A673 (cell line): ENCODE measurements around the gene CCDC12. TPM values are rescaled to one million over a fixed set of nuclear protein-coding genes. Genes with fewer than 3 reads are reported as not detected.
"Not testable (repeated sequence)": the region's sequence is repeated elsewhere in the genome, so short reads cannot be mapped to it uniquely, and the experiment has no call there.

Source experiments
- BruUV-seq: library from RNA; stranded (reverse); fragments of 400-500 nt; replicated peaks from 2 replicates; lab custom pipeline; 2021; lab: Mats Ljungman, UMichigan
- CTCF ChIA-PET: fragments of 300-600 bp; sonication (Branson Sonifier 250); formaldehyde crosslinking; loops from one replicate; lab custom pipeline; 2022; ENCODE audit warnings: antibody characterized with exemption; lab: Charles Lee
- POLR2A ChIA-PET: fragments of 300-600 bp; sonication (Branson Sonifier 250); formaldehyde crosslinking; loops from one replicate; lab custom pipeline; 2022; ENCODE audit warnings: antibody characterized with exemption; ENCODE audit not compliant: low non-redundant PET; lab: Charles Lee
- DNase-seq: peaks from one replicate; pipeline ENCODE4 v3.0.0-alpha.2; 2015; ENCODE audit warnings: low spot score
- H3K27ac ChIP-seq: fragments of 200-600 bp; sonication (generic); 2 replicates; pipeline ENCODE4 v1.5.1; 2016; ENCODE audit warnings: mixed run types, low read depth, mild to moderate bottlenecking, mixed read lengths, antibody characterized with exemption, low read length; ENCODE audit not compliant: poor library complexity, severe bottlenecking
- H3K27me3 ChIP-seq: fragments of 200-600 bp; sonication (generic); replicated peaks from 2 replicates; pipeline ENCODE4 v1.6.1; 2017; ENCODE audit warnings: mixed run types, low read depth, mild to moderate bottlenecking, mixed read lengths, antibody characterized with exemption, low read length; ENCODE audit not compliant: insufficient read depth, poor library complexity
- H3K36me3 ChIP-seq: fragments of 200-600 bp; sonication (generic); 2 replicates; pipeline ENCODE4 v1.6.1; 2016; ENCODE audit warnings: mixed run types, mild to moderate bottlenecking, mixed read lengths, antibody characterized with exemption, low read length; ENCODE audit not compliant: insufficient read depth, poor library complexity, severe bottlenecking
- H3K4me1 ChIP-seq: fragments of 200-600 bp; sonication (generic); 2 replicates; pipeline ENCODE4 v1.6.1; 2017; ENCODE audit warnings: mixed run types, mild to moderate bottlenecking, mixed read lengths, antibody characterized with exemption, low read length; ENCODE audit not compliant: insufficient read depth, poor library complexity, severe bottlenecking
- H3K4me3 ChIP-seq: fragments of 200-600 bp; sonication (generic); 2 replicates; pipeline ENCODE4 v1.5.1; 2016; ENCODE audit warnings: low read depth, mixed run types, mild to moderate bottlenecking, mixed read lengths, low read length; ENCODE audit not compliant: poor library complexity, severe bottlenecking
- H3K9me3 ChIP-seq: fragments of 200-600 bp; sonication (generic); 2 replicates; pipeline ENCODE4 v1.6.1; 2016; ENCODE audit warnings: mixed run types, low read depth, mild to moderate bottlenecking, mixed read lengths, antibody characterized with exemption, low read length; ENCODE audit not compliant: poor library complexity, severe bottlenecking
- CTCF ChIP-seq: fragments of 300-800, 200-600 bp; sonication (generic); conservative IDR thresholded peaks from 2 replicates; pipeline ENCODE4 v1.5.1; 2017; ENCODE audit warnings: low read depth, mild to moderate bottlenecking, antibody characterized with exemption, low read length, moderate library complexity, mixed read lengths
- EZH2 ChIP-seq: fragments of 200-600 bp; sonication (generic); IDR thresholded peaks from 2 replicates; pipeline ENCODE4 v1.6.1; 2017; ENCODE audit warnings: borderline replicate concordance, low read depth, mild to moderate bottlenecking, mixed read lengths, antibody characterized with exemption, low read length; ENCODE audit not compliant: poor library complexity, severe bottlenecking
- intact Hi-C: fragments of 100-400 bp; cut with micrococcal nuclease; formaldehyde crosslinking; loops from one replicate; pipeline ENCODE4 v1.10.0; 2022; ENCODE audit not compliant: unreplicated experiment
- total RNA-seq: library from RNA; stranded (reverse); gene quantifications from 2 replicates; pipeline ENCODE4 v1.2.3, GENCODE V29; 2021

Gene CCDC12
- total RNA-seq, 1 experiment from 2014 or later: 28.2 TPM

DNA sequence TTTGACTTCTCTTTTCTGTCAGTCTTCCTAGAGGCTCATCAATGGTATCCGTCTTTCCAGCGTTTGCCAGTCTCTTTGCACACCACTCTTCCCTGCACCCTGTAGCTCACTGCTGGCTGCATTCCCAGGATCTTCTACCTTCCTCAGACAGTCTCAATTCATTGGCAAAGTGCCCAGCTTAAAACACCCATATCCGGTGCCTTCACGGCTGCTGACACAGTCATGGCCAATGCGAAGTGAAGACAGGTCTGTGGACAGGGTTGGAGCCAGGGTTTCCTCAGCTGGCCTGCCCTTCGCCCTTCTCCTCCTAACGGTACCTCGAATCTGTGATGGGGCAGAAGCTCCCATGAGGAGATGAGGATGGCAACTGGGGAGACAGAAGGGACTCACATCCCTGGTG, 62.9 kb downstream of the CCDC12 start:
- peaks cover 12% of the 10 kb centered on the region for H3K36me3 ChIP-seq
- peaks cover 11% of the 10 kb centered on the region for H3K4me1 ChIP-seq
- no peaks in the 10 kb centered on the region for H3K27me3 ChIP-seq
- H3K4me3 ChIP-seq: no peak overlapping the region
- CTCF ChIA-PET: interaction anchor here (0.5 kb wide), 1 partner anchor 220 kb away, joined by 4 read pairs; the partner anchor contains the start of gene ALS2CL
- H3K27ac ChIP-seq: no peak overlapping the region
- intact Hi-C loops: no loop called here
- POLR2A ChIA-PET: no interaction called here
- no peak for TF ChIP-seq CTCF
- TF ChIP-seq EZH2: no peak
- no peaks in the 10 kb centered on the region for H3K9me3 ChIP-seq
- DNase-seq: peak; percentile 82
- no TSS peak for BruUV-seq

GRCh38 chr3:46912986-46913385, 63.6 kb downstream of the CCDC12 start:
- Histone ChIP-seq H3K27me3 (no peaks in the 10 kb centered on the region), H3K9me3 (no peaks in the 10 kb centered on the region), H3K27ac (no peak overlapping the region), H3K4me1 (peaks cover 11% of the 10 kb centered on the region), H3K36me3 (peaks cover 5% of the 10 kb centered on the region), H3K4me3 (no peak overlapping the region)
- no peak for DNase-seq
- no peak for TF ChIP-seq CTCF
- TF ChIP-seq EZH2: no peak
- ChIA-PET CTCF (interaction anchor here (0.7 kb wide), 1 partner anchor 27 kb away, joined by 3 read pairs; no protein-coding TSS in a partner anchor), POLR2A (no interaction called here)
- BruUV-seq: no TSS peak
- intact Hi-C loops: no loop called here

DNA sequence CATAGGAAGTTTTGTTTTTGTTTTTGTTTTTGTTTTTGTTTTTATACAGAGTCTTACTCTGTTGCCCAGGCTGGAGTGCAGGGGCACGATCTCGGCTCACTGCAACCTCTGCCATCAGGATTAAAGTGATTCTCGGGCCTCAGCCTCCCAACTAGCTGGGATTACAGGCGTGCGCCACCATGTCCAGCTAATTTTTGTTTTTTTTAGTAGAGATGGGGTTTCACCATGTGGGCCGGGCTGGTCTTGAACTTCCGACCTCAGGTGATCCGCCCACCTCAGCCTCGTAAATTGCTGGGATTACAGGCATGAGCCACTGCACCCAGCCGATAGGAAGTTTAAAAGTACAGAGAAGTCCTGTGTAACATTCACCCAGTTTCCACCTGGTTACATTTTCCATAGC, 65.6 kb downstream of the CCDC12 start:
- H3K27me3 ChIP-seq, DNase-seq, CTCF ChIA-PET, intact Hi-C loops, H3K4me3 ChIP-seq, POLR2A ChIA-PET, H3K9me3 ChIP-seq, H3K36me3 ChIP-seq, H3K27ac ChIP-seq, BruUV-seq: not testable (repeated sequence)
- peaks cover 11% of the 10 kb centered on the region for H3K4me1 ChIP-seq

DNA sequence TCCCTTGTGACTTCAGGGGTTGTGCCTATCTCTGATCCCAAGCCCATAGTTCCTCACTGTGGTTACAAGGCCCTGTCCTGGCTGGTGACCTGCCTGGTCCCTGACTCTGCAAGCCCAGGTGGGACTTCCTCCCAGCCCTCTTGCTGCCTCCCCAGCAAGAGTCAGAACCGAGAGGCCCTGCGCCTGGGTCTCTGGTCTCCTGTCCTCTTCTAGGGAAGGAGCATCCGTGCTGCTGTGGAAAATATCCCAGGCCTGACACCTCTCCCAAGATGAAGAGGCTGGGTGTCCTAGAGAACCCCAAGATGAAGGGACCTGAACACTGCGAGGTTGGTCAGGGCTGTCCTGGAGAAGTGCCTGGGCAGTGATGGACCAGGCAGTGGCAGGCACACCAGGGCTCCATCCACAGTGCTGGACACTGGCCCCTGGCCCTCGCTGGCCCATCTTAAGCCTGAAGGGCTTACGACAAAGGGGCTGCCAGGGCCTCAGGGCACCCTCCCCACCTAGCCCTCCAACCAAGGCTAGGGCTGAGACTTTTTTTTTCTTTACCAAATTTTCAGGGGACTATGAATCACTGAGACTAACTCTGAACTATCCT, 66.3 kb downstream of the CCDC12 start:
- POLR2A ChIA-PET: no interaction called here
- no peaks in the 10 kb centered on the region for H3K36me3 ChIP-seq

More for the DNA sequence above, 66.3 kb downstream of the CCDC12 start:
- H3K27ac ChIP-seq: no peak overlapping the region
- BruUV-seq: no TSS peak
- no peaks in the 10 kb centered on the region for H3K9me3 ChIP-seq
- no peak overlapping the region for H3K4me3 ChIP-seq
- intact Hi-C loops: no loop called here
- CTCF ChIA-PET: interaction anchor here (1.0 to 1.1 kb wide), 2 partner anchors 42 to 45 kb away, joined by 4 read pairs; no protein-coding TSS in a partner anchor
- no peaks in the 10 kb centered on the region for H3K27me3 ChIP-seq
- TF ChIP-seq CTCF: no peak
- TF ChIP-seq EZH2: no peak
- no peak for DNase-seq
- H3K4me1 ChIP-seq: peaks cover 11% of the 10 kb centered on the region
